ENCODE results near the gene SNTB2. TPM values are rescaled to one million over a fixed set of nuclear protein-coding genes. Genes with fewer than 3 reads are reported as not detected.

The SNTB2 gene
- total RNA-seq, 2 donors from 2014 or later, result 34.5 to 34.8 TPM

DNA sequence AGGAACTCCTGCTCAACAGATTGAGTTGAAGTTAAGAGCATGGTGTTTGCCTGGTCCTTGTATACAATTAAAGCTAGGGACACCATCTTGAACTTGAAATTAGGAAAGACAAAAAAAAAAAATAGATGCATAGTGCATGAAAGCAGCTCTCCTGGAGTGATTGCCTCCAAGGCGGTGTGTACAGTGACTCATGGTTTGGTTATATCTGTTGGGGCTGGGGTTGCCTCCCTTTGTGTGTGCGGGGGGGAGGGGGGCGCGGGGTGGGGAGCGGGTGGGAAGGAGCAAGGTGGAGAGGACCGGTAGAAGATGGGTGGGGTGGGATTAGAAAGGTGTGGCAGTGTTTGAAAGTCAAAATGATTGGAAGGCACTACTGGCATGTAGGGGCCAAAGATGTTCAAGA is 161.3 kb downstream of the SNTB2 start:
- intact Hi-C loops (cut with DNase I), result no loop called here
- no peaks in the 10 kb centered on the region for H3K36me3 ChIP-seq
- H3K4me1 ChIP-seq, result no peaks in the 10 kb centered on the region
- TF ChIP-seq, protein P1, sequence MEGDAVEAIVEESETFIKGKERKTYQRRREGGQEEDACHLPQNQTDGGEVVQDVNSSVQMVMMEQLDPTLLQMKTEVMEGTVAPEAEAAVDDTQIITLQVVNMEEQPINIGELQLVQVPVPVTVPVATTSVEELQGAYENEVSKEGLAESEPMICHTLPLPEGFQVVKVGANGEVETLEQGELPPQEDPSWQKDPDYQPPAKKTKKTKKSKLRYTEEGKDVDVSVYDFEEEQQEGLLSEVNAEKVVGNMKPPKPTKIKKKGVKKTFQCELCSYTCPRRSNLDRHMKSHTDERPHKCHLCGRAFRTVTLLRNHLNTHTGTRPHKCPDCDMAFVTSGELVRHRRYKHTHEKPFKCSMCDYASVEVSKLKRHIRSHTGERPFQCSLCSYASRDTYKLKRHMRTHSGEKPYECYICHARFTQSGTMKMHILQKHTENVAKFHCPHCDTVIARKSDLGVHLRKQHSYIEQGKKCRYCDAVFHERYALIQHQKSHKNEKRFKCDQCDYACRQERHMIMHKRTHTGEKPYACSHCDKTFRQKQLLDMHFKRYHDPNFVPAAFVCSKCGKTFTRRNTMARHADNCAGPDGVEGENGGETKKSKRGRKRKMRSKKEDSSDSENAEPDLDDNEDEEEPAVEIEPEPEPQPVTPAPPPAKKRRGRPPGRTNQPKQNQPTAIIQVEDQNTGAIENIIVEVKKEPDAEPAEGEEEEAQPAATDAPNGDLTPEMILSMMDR (IDR thresholded peaks at IDR 0.05), result no peak
- no peak overlapping the region for H3K4me3 ChIP-seq
- H3K9me3 ChIP-seq, result no peaks in the 10 kb centered on the region
- DNase-seq, result no peak
- H3K27me3 ChIP-seq, result no peaks in the 10 kb centered on the region
- no peak overlapping the region for H3K9ac ChIP-seq (ENCODE audit: low read depth in 2 of 2, low read length in 2 of 2)
- H3K27ac ChIP-seq, result no peak overlapping the region

DNA sequence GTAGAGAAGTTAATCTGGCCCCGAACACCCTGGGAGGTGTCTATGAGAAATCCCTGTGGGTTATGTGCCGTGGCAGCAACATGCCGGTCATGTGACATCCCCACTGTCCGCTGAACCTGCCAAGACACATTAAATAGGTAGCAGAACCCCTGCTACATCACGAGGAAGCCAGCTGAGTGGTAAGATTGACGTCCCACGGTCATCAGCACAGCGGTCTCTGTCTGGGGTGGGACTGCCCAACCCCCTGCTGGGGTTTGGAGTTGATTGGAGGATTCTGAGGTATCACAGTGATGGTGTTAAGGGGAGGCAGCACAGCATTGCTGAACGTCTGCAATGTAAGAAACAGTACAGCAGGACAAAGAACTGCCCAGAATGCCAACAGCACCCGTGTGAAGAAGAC is 162.6 kb downstream of the SNTB2 start:
- no peak overlapping the region for H3K4me3 ChIP-seq
- no peak overlapping the region for H3K27ac ChIP-seq
- no peaks in the 10 kb centered on the region for H3K36me3 ChIP-seq
- H3K9me3 ChIP-seq, result no peaks in the 10 kb centered on the region
- TF ChIP-seq, protein P1 (IDR thresholded peaks at IDR 0.05), result no peak
- no peak for DNase-seq
- no peak overlapping the region for H3K9ac ChIP-seq (ENCODE audit: low read depth in 2 of 2, low read length in 2 of 2)
- no peaks in the 10 kb centered on the region for H3K4me1 ChIP-seq
- intact Hi-C loops (cut with DNase I), result no loop called here
- no peaks in the 10 kb centered on the region for H3K27me3 ChIP-seq

- no peaks in the 10 kb centered on the region for H3K27me3 ChIP-seq
- DNase-seq, result no peak
- no peak overlapping the region for H3K27ac ChIP-seq
- no peaks in the 10 kb centered on the region for H3K36me3 ChIP-seq
- H3K4me3 ChIP-seq, result no peak overlapping the region
- TF ChIP-seq, protein P1 (IDR thresholded peaks at IDR 0.05), result no peak
- H3K4me1 ChIP-seq, result no peaks in the 10 kb centered on the region
- H3K9ac ChIP-seq (ENCODE audit: low read depth in 2 of 2, low read length in 2 of 2), result peak overlapping the region in 1 of 2 donors; percentile 6
- intact Hi-C loops (cut with DNase I), result no loop called here
- H3K9me3 ChIP-seq, result no peaks in the 10 kb centered on the region
These were observed 163.7 kb downstream of the SNTB2 start for GRCh38 chr16:69350536-69351133.

- no peaks in the 10 kb centered on the region for H3K9me3 ChIP-seq
- TF ChIP-seq, protein P1 (IDR thresholded peaks at IDR 0.05), result no peak
- peak within 1 kb of the TSS in 1 of 2 donors; percentile 64 for H3K9ac ChIP-seq (ENCODE audit: low read depth in 2 of 2, low read length in 2 of 2)
- DNase-seq, result peak; percentile 87
- H3K27me3 ChIP-seq, result no peaks in the 10 kb centered on the region
- no peaks in the 10 kb centered on the region for H3K4me1 ChIP-seq
- no peaks in the 10 kb centered on the region for H3K36me3 ChIP-seq
- H3K4me3 ChIP-seq, result peak within 1 kb of the TSS; percentile 19
- H3K27ac ChIP-seq, result peak within 1 kb of the TSS; percentile 57
- intact Hi-C loops (cut with DNase I), result no loop called here
These were observed 164.5 kb downstream of the SNTB2 start, which contains the start of gene TMED6 for GRCh38 chr16:69351309-69352027. TSS of gene TMED6 (minus strand) at chr16:69351786. CDS start at chr16:69351753, 33 bp downstream.

Other genes with a start within 250 kb of the SNTB2 start
- gene HAS3, start 81.5 kb upstream of the SNTB2 start, total RNA-seq, result 10 to 100 TPM in 1 of 2 donors, 1 to 10 TPM in 1; 5.1 to 19.9 TPM
- 100 to 1,000 TPM in 1 of 2 donors, 10 to 100 TPM in 1; 82.9 to 143 TPM for gene CHTF8, start 54.6 kb upstream of the SNTB2 start, total RNA-seq
- gene UTP4, start 54.5 kb upstream of the SNTB2 start, total RNA-seq, result 10 to 100 TPM; 19.2 to 32.9 TPM
- gene VPS4A, start 124.2 kb downstream of the SNTB2 start, total RNA-seq, result 10 to 100 TPM; 32.0 to 33.6 TPM
- 10 to 100 TPM; 13.2 to 35.1 TPM for gene PDF, start 143.4 kb downstream of the SNTB2 start, total RNA-seq
- gene COG8, start 152.4 kb downstream of the SNTB2 start, total RNA-seq, result 10 to 100 TPM; 28.4 to 44.5 TPM
- 10 to 100 TPM; 22.0 to 23.7 TPM for gene NIP7, start 152.6 kb downstream of the SNTB2 start, total RNA-seq
- gene TMED6, start 164.6 kb downstream of the SNTB2 start, total RNA-seq, result 1 to 10 TPM; 3.6 to 6.0 TPM
- gene TERF2, start 198.8 kb downstream of the SNTB2 start, total RNA-seq, result 10 to 100 TPM; 31.2 to 38.5 TPM
- 100 to 1,000 TPM; 166 to 220 TPM for gene CYB5B, start 237.5 kb downstream of the SNTB2 start, total RNA-seq

Measured in colonic mucosa (tissue), 4 donors.